ENCODE results near the gene NKX1-2. TPM values are rescaled to one million over a fixed set of nuclear protein-coding genes. Genes with fewer than 3 reads are reported as not detected.

Gene NKX1-2
- total and polyA plus RNA-seq, 8 donors = not detected

- DNase-seq = no peak
- H3K9me3 ChIP-seq = peaks cover 0 to 9% of the 10 kb centered on the region in 2 donors
- H3K27ac ChIP-seq = no peak overlapping the region
- H3K4me3 ChIP-seq = no peak overlapping the region
- no peak for ATAC-seq
- no peak for TF ChIP-seq CTCF (IDR thresholded peaks at IDR 0.05)
- intact Hi-C loops (cut with DNase I) = no loop called here
- H3K27me3 ChIP-seq = no peaks in the 10 kb centered on the region
- H3K36me3 ChIP-seq = no peaks in the 10 kb centered on the region
- H3K4me1 ChIP-seq = no peaks in the 10 kb centered on the region
These were observed 33.0 kb upstream of the NKX1-2 start for GRCh38 chr10:124482876-124483275.

DNA sequence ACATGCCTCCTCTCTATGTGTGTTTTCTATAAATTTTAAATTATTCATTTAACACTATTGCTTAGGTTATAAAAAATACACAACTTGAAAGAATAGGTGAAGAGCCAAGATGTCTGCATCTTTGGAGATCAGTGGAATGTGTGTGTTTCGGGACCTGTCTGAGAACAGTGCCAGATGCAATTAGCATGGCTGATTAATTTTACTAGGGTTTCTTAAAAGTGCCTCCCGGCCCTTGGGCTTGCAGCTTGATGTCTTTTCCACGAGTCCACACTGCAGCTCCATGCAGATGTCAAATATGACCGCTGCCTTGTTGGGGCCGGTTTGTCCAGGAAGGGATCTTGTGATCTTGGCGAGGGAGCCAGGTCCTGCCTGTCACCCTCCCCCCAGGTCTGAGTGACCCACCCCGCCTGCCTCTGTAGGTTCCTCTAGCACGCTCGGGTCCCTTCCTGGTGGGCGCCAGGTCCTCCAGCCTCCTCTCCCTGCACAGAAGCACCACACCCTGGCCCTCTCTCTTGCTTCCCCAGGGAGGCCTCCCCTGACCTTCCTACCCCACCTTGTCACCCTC, 32.5 kb upstream of the NKX1-2 start:
- no peak for TF ChIP-seq CTCF (IDR thresholded peaks at IDR 0.05)
- intact Hi-C loops (cut with DNase I) = no loop called here

GRCh38 chr10:124481717-124482116, 31.9 kb upstream of the NKX1-2 start:
- no peak overlapping the region for H3K27ac ChIP-seq
- H3K36me3 ChIP-seq = no peaks in the 10 kb centered on the region
- peaks cover 0 to 3% of the 10 kb centered on the region in 2 donors for H3K9me3 ChIP-seq
- no peak for ATAC-seq
- H3K4me1 ChIP-seq = no peaks in the 10 kb centered on the region
- H3K27me3 ChIP-seq = no peaks in the 10 kb centered on the region
- DNase-seq = no peak
- intact Hi-C loops (cut with DNase I) = no loop called here
- H3K4me3 ChIP-seq = no peak overlapping the region
- TF ChIP-seq CTCF (IDR thresholded peaks at IDR 0.05) = no peak

More for the DNA sequence above, 32.5 kb upstream of the NKX1-2 start:
- Histone ChIP-seq H3K9me3 (peaks cover 0 to 9% of the 10 kb centered on the region in 2 donors), H3K4me3 (no peak overlapping the region), H3K36me3 (no peaks in the 10 kb centered on the region), H3K27me3 (no peaks in the 10 kb centered on the region), H3K27ac (no peak overlapping the region), H3K4me1 (no peaks in the 10 kb centered on the region)
- no peak for DNase-seq
- no peak for ATAC-seq

DNA sequence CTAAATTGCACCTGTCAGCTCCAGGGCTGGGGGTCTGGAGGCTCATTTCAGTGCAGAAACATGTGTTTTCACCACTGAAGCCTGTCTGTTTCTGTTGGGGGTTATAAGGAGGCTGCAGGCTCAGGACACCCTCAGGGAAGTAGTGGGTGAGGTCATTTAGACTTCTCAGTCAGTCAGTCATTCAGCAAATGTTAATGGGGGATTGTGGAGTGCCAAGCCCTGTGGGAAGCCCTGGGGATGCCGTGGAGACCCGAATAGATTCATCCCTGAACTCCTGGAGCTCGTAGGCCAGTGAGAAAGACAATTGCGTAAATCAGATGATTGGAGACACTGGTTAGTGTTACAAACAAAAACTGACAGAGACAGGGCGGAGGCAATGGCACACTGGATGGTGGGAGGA, 31.0 kb upstream of the NKX1-2 start:
- no peak for TF ChIP-seq CTCF (IDR thresholded peaks at IDR 0.05)
- DNase-seq = no peak
- Histone ChIP-seq H3K36me3 (no peaks in the 10 kb centered on the region), H3K4me1 (no peaks in the 10 kb centered on the region), H3K4me3 (no peak overlapping the region), H3K27me3 (no peaks in the 10 kb centered on the region), H3K9me3 (no peaks in the 10 kb centered on the region), H3K27ac (no peak overlapping the region)
- ATAC-seq = no peak
- intact Hi-C loops (cut with DNase I) = no loop called here

GRCh38 chr10:124478515-124478914, 28.7 kb upstream of the NKX1-2 start:
- Histone ChIP-seq H3K4me3 (no peak overlapping the region), H3K27me3 (no peaks in the 10 kb centered on the region), H3K9me3 (no peaks in the 10 kb centered on the region), H3K4me1 (no peaks in the 10 kb centered on the region), H3K36me3 (no peaks in the 10 kb centered on the region), H3K27ac (no peak overlapping the region)
- no peak for TF ChIP-seq CTCF (IDR thresholded peaks at IDR 0.05)
- intact Hi-C loops (cut with DNase I) = no loop called here
- ATAC-seq = no peak
- no peak for DNase-seq
